ENCODE measurements around the gene TMEM132E. TPM values are rescaled to one million over a fixed set of nuclear protein-coding genes. Genes with fewer than 3 reads are reported as not detected.

Gene TMEM132E
- total RNA-seq, 1 experiment from 2014 or later: 1.7 TPM

Other genes with a start within 250 kb of the TMEM132E start
- not detected in 2 replicates for gene CCL13, start 223.1 kb upstream of the TMEM132E start, total RNA-seq (2014; rRNA removed; shearing (Covaris generic))
- gene CCL1, start 216.3 kb upstream of the TMEM132E start, total RNA-seq (2014; rRNA removed; shearing (Covaris generic)): not detected in 2 replicates